GM18498 (cell line): Measurements from ENCODE around the gene DPYD.

Experiments used
- ATAC-seq: cut with Tn5 transposase; IDR thresholded peaks from one replicate; pipeline ENCODE4 v1.9.1; 2021; ENCODE audit warnings: mild to moderate bottlenecking, moderate library complexity; ENCODE audit not compliant: unreplicated experiment

The DPYD gene

DNA sequence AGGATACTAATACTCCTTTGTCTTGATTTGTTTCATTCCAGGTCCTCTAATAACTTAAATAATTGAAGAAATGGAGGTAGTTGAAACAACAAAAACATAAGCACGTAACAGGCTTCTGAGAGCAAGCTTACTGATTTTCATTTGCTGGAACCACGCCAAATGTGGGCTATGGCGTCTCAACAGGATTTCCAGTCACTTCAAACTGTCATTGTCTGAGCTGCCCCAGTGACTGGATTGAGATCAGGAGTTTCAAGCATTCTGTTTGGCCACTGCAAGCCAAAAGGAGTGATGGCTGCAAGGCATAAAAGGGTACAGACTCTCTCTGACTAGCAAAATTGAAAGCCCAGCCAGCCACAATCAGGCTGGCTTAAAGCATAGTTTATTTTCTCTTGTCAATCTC lies 289.9 kb downstream of the DPYD start:
- ATAC-seq = no peak

- no peak for ATAC-seq
Measured at GRCh38 chr1:97630281-97630680, 290.6 kb downstream of the DPYD start.

- ATAC-seq = no peak
Measured at GRCh38 chr1:97623220-97623619, 297.6 kb downstream of the DPYD start.

DNA sequence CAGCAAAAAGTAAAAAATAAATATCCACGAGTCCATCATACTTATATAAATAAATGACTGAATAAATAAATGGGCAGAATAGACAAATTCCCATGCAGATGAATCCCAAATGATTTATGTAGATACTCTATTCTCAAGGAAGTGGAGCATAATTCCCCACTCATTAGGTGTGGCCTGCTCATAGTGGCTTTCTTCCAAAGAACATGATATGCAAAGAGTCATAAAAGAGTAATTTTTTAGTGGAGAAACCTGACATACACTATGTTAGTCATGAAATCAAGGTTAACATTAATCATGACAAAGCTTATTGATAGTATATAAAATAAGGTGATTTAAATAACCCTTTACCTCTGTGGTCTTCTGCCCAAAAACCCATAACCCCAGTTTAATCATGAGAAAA lies 298.9 kb downstream of the DPYD start:
- ATAC-seq = no peak

DNA sequence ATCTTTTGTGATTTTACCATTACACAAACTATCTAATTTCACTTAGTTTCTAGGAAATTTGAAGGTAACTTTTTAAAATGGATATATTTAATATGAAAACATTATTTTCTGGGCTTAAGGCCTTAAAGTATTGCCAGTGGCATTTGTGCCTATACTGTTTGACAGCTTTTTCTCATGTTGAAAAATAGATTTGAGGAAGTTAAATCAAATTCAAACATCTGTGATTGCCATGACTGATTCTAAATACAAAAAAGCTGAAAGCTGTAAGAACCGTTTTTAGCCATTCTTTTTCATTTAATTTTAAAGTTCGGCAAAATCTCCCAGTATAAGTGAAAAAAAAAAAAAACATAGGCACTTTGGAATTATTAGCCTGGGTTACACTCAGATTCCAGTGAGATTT lies 301.1 kb downstream of the DPYD start:
- ATAC-seq = no peak

DNA sequence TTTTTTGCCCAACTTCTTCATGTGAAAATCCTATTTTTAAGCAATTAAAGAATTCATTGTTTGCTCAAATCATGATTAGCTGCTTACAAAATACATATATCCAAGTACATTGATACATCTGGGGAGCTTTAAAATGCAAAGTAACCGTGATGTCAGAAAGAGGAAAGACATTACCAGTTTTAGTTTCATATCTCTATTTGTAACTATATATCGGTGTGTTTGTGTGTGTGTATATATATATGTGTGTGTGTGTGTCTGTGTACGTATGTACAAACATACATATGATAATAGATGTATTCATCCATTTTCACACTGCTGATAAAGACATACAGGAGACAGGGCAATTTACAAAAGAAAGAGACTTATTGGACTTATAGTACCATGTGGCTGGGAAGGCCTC lies 310.1 kb downstream of the DPYD start:
- peak; percentile 50 for ATAC-seq

- no peak for ATAC-seq
Measured at GRCh38 chr1:97610102-97610501, 310.7 kb downstream of the DPYD start.

DNA sequence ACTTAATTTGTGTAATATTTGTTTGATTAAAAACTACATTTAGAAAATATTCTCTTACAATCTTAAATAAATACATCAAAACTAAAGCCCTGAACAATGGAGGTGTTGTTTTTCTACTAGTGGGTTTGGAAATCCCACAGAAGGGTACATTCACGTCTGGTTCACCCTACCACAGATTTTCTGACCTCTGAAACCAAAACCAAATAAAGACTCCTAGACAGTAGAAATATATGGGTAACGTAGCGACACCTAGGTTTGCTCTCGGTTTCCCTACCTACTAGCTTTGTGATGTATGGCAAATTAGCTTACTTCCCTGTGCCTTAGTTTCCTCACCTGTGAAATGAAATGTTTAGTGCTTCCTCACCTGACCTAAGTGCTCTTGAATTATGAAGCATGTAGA lies 312.6 kb downstream of the DPYD start:
- no peak for ATAC-seq

- ATAC-seq = no peak
Measured at GRCh38 chr1:97603776-97604175, 317.1 kb downstream of the DPYD start.

GRCh38 chr1:97603218-97603617 lies 317.6 kb downstream of the DPYD start:
- no peak for ATAC-seq

- ATAC-seq = no peak
Measured at GRCh38 chr1:97599447-97599846, 321.4 kb downstream of the DPYD start.

- ATAC-seq = no peak
Measured at GRCh38 chr1:97593192-97593591, 327.6 kb downstream of the DPYD start.

- no peak for ATAC-seq
Measured at GRCh38 chr1:97588772-97589171, 332.1 kb downstream of the DPYD start.

GRCh38 chr1:97581614-97582051 lies 339.2 kb downstream of the DPYD start:
- ATAC-seq = no peak

- ATAC-seq = no peak
Measured at GRCh38 chr1:97577613-97578012, 343.2 kb downstream of the DPYD start.

- ATAC-seq = no peak
Measured at GRCh38 chr1:97573553-97573952, 347.3 kb downstream of the DPYD start.

DNA sequence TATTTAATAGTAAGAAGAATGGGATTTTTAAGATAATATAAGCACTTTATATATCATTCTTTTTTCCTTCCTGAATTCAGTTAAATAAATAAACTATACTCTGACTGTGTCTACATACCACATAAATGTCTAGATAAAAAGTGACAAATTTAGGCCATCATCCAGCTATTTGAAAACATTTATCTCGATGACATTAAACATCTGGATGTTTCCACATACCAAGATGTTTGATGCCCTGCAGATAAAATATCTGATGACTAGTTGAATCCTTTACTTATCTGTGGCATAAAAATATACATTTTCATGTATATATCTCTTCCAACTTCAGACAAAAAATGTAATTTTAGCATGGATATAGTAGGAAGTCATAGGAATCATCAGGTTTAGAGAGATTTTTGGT lies 348.3 kb downstream of the DPYD start:
- ATAC-seq = no peak

DNA sequence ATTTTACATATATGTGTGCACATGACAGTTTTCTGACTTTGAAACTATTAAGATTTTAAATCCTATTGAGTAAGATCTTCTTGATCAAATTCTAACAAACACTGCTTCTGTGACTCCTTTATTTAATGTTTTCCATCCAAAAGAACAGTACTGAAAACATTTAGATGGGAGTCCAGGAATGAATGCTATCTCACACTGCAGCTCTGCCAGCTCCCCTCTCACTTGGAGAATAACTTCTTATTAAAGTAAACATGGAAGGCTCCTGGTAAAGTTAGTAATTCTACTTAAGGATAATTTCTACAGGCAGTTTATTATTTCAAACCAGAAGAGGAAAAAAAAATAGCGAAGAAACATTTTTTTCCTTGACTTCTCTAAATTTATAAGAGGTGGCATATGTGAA lies 349.1 kb downstream of the DPYD start:
- ATAC-seq = no peak

DNA sequence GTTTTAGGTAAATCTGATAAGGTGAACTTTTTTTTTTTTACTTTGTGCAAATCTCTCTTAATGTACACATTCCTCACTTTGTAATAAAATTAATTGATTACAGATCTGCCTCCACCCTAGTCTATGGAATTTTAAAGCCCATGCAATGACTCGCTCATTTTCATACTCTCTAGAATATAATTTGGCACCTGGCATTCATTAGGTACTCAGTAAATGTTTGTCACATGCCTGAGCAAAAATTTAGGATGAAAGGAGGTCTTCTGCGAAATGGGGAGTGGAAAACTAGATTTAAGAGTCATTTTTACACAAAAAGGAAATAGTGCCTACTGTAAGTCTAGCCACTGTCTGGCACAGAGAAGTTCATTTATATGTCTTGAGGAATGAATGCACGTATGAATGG lies 350.1 kb downstream of the DPYD start:
- no peak for ATAC-seq

GRCh38 chr1:97567000-97567749 lies 353.7 kb downstream of the DPYD start:
- no peak for ATAC-seq

DNA sequence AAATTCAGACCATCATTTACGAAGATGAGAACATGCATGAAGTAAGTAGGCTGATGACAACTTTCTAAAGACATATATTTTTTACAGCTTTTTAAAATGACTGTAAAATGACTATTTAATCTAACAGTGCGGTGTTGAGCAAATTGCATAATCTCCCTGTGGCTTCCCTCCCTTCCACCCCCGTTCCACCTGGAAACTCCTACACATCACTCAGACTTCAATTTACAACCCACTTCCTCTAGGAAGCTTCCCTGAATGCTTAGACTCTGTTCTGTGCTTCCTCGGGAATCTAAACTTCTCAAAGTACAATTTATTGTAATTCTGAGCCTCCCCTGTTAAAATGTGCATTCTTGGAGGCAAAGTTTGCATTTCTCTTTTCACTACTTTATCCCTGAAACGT lies 354.9 kb downstream of the DPYD start:
- no peak for ATAC-seq

GRCh38 chr1:97563926-97564325 lies 356.9 kb downstream of the DPYD start:
- ATAC-seq = no peak

- no peak for ATAC-seq
Measured at GRCh38 chr1:97562081-97562480, 358.8 kb downstream of the DPYD start.
